HS-27A (cell line): ENCODE results near the gene PPM1A.

Experiments
- DNase-seq: peaks from one replicate; pipeline ENCODE4 v3.0.0-alpha.2; 2012; ENCODE audit warnings: low read depth, missing footprints

The PPM1A gene

DNA sequence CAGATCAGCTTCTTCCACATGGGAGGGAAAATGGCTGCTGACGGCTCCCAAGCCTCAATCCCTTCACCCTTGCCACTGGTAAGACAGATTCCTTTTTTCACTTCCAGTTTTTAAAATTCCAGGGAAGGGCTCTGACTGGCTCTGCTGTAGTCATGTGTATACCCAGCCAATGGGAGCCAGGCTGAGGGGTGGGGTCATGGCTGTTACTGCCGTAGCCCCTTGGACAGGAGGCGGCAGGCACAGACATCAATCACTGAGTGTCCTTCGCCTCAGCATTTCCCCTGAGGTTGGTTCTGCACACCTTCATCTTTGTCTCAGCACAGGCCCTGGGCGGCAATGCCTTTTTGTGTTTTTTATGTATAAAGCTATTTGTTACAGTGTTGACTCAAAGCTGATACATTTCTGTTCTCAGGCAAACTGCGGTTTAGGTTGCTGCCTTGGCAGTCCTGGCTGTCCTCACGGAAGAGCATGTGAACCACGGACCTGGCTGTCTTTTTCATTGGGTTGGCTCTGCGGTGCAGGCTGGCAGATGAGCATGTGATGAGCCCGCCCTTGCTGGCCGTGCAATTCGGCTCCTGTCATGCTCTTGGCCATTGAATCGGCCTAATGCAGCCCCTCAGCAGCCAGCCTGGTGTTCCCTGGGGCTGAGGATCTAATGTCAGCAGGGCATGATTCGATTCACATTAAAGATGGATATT, 74.3 kb downstream of the PPM1A start:
- DNase-seq, result no peak

- no peak for DNase-seq
Observed at GRCh38 chr14:60324837-60325236, 75.8 kb downstream of the PPM1A start.

DNA sequence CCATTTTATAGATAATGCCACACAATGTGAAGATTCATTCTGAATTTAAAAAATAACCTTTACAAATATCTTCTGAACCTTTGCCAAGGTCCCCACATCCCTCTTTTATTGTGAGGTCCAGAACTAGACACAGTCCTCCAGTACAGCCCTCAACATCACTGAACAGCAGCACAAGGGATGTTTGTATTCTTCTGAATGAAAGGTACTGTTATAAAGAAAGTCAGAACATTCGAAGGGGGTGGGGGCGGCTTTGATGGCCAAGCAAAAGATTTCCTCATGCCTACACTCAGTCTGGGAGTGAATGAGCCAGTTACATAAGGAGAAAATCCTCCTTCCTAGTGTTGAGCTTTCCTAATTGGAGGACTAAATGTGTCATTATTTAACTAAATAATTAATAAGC, 77.3 kb downstream of the PPM1A start:
- DNase-seq, result no peak

DNA sequence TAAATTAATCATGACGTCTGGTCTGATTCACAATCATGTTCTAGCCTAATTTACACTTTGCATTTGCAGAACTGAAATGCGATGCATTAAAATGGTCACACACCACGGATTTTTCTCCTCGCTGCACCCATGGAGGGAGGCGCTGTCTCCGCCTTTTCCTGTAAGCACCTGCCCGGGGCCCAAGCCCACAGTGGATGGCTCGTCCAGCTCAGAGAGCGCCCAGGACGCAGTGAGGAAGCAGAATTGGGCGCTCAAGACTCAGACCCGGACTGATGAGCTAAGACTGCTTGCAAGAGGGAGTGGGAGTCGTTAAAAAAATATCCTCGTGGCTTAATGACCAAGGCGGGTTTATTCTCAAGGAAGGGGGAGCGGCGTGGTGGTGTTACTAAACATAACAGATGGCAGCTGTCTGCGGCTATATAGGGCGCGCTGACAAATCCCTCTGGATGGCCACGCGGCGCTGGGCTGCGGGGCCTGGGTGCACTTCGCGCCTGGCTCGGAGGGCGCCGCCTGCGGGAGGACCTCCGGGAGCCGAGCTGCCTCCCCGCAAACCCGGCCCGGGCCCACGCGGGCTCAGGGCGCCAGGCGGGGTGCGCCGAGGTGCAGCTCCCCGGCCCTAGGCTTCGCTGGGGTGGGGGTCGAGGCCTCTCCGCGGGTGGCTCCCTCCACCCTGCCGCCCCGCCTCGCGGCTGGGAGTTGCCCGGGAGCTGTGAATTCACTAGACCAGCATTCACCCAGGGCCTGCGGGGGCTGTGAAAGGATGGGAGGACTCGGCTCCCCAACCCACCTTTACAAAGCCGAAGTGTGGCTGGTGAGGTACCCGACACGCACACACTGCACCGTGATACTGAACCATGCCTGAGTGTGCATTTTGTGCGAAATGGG, 78.7 kb downstream of the PPM1A start:
- no peak for DNase-seq

- no peak for DNase-seq
Observed at GRCh38 chr14:60328583-60328982, 79.6 kb downstream of the PPM1A start.

DNA sequence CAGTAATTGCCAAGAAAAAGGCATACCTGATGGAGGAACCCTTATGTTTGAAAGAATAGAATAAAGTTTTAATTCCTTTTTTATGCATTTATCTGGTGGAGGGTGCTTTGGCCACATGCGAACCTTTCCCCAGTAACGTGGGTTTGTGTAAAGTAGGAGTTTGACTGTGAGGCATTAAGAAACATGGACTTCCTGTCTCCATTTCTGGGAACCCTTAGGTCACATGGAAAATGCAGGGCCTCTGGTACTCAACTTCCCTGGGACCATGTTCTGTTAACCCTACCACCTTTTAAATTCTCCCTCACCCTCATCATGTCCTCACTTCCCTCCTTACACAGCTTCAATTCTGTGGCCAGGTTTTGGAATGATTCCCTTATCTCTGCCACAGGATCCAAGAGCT, 80.3 kb downstream of the PPM1A start:
- DNase-seq, result no peak

DNA sequence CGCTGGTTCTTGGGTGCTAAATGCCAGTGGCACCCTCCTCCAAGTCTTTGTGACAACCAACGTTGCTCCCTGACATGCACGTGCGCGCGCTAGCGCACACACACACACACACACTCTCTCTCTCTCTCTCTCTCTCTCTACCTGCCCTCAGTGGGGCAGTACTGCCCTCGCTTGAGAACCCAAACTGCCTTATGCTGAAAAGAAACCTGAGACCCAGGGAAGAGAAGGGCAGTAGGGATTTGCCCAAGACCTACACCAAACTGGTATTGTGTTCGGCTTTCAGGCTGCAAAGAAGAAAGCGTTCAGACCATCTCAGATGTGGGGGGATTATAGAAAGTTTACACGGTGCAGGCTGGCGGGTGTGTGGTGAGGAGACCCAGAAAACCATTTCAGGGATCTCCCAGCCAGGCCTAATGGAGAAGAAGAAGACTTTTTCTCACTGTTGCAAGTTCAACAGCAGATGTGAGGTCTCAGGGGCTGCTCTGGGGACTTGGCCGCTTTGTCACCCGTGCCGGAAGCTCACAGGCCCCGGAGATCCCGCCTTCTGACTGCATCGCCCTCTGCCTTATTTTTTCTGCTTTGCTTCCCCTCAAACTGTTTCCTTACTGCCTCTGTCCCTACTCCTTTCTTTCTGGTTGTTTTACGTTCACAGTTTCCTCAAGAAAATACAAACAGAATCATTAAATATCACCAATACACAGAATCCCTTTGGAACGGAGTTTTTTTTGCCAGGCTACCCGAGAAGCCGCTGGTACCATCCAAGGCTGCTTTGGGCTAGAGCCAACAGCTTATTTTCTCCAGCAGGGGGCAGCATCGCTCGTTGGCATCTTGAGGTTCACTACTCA, 82.4 kb downstream of the PPM1A start:
- peak; percentile 30 for DNase-seq

DNA sequence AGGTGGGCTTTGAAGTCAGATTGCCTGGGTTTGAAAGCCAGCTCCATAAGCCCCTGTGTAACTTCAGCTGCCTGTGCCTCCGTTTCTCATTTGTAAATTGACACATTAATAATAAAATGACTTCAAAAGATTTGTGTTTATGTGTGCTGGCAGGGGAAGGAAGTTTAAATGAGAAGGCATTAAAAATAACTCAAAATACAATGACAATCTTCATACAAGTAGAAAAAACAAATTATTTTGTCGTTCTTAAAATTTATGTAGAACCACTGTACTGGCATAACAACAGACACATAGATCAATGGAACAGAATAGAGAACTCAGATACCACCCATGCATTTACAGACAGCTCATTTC, 83.0 kb downstream of the PPM1A start:
- no peak for DNase-seq

GRCh38 chr14:60332869-60333268, 83.8 kb downstream of the PPM1A start:
- no peak for DNase-seq

DNA sequence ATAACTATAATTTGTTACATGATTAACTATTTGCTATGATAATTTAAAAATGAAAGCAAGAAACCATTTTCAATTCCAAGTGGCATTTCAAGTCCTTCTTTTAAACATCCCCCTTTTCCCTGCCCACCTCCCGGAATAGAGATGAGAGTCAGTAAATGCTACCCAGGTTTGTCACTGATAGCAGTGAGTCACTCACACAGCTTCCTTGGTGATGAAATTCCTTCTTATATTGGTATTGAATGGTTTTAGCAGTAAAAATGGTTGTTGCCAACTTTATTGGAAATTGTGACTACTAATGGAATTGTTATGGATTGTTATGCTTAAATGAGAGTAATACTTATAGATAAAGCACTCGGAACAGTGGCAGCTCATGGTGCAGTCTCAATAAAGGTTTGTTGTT, 90.5 kb downstream of the PPM1A start:
- no peak for DNase-seq

- no peak for DNase-seq
Observed at GRCh38 chr14:60343571-60344071, 94.6 kb downstream of the PPM1A start.

- DNase-seq, result no peak
Observed at GRCh38 chr14:60344751-60345150, 95.7 kb downstream of the PPM1A start.

DNA sequence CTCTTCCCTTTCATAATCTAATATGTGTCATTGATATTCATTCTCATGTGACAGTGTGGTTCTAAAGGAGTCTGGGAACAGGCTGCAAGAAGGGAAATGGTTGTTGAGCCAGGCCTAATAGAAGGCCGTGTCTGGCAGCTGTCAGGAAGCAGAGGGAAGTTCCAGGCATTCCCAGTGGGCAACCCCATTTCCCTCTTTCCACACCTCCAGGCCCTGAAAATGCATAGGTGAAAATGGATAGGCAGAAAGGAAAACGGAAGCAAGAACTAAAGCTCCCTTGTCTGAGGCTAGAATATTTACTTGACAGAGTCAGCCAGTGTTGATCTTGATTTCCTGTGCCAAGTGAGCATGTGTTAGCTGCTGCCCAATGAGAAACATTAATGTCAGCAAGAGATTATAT, 97.7 kb downstream of the PPM1A start:
- DNase-seq, result no peak

DNA sequence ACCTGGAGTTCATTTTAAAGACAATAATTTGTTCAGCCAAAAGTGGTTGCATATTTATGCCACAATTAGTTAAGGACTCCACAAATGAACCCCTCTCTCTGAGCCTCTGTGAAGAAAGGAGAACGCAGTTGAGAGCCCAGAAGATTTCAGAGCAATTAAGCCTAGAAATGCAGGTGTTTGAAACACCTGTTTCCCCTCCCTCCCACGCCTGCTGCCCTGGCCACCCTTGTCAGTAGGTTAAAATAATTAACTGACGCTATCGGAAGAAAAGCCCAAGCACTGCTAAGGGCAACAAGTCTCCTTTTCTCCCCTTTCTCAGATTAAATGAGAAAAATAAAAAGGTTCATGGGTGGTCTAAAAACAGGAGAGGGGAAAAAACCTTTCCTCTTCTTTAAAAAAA, 99.2 kb downstream of the PPM1A start:
- DNase-seq, result no peak
